Esophagus squamous epithelium (tissue), 5 donors: ENCODE results near the gene FAAP100. TPM values are rescaled to one million over a fixed set of nuclear protein-coding genes. Genes with fewer than 3 reads are reported as not detected.
"Not testable (repeated sequence)": the region's sequence is repeated elsewhere in the genome, so short reads cannot be mapped to it uniquely, and the experiment has no call there.

Source experiments
- DNase-seq: peaks from one replicate; lab custom pipeline; 2025; lab: John Stamatoyannopoulos, UW
- H3K27ac ChIP-seq, 4 donors: fragments of 200-600 bp; sonication (generic); one replicate each; pipeline ENCODE4 v1.5.1; 2016 to 2019; ENCODE audit warnings: mild to moderate bottlenecking in 1 of 4
- H3K27me3 ChIP-seq, 4 donors: fragments of 200-600 bp; sonication (generic); 1 replicate in 3 of 4; 2 replicates in 1 of 4; pipeline versions ENCODE4 v1.5.1 to v1.6.0; 2017 to 2021; ENCODE audit warnings: antibody characterized with exemption in 1 of 4
- H3K36me3 ChIP-seq, 3 donors: fragments of 200-600 bp; sonication (generic); one replicate each; pipeline ENCODE4 v1.5.1; 2016 to 2019
- H3K4me1 ChIP-seq, 3 donors: fragments of 200-600 bp; sonication (generic); one replicate each; pipeline ENCODE4 v1.5.1; 2017 to 2019
- H3K4me3 ChIP-seq, 4 donors: fragments of 200-600 bp; sonication (generic); 1 replicate in 3 of 4; 2 replicates in 1 of 4; pipeline ENCODE4 v1.5.1; 2016 to 2019; ENCODE audit warnings: mild to moderate bottlenecking in 2 of 4, moderate library complexity in 1 of 4
- H3K9me3 ChIP-seq, 3 donors: fragments of 200-600 bp; sonication (generic); one replicate each; pipeline ENCODE4 v1.5.1; 2016 to 2019
- POLR2A ChIP-seq, 4 donors: fragments of 450-650 bp; IDR thresholded peaks; one replicate each; pipeline ENCODE4 v1.6.1; 2017; ENCODE audit warnings: antibody characterized with exemption in 4 of 4, mild to moderate bottlenecking in 4 of 4, moderate library complexity in 3 of 4
- WGBS, 2 donors: methylation state at CpG; one replicate each; pipeline ENCODE4 v1.1.5; 2018; 5-methylcytosine and 5-hydroxymethylcytosine counted together
- intact Hi-C: fragments of 100-400 bp; cut with DNase I; formaldehyde crosslinking; loops from one replicate; pipeline ENCODE4 v1.15.0; 2022
- total RNA-seq, 4 donors: library from RNA; depleted of rRNA; stranded (reverse); fragments of >200 nt; gene quantifications; one replicate each; pipeline ENCODE4 v1.1.0, GENCODE V29; 2016
- TF ChIP-seq, protein P1 (sequence below), 6 experiments: fragments of 450-650 bp in 4 of 6; fragments of 200-600 bp in 2 of 6; sonication (generic) in 2 of 6; IDR thresholded peaks; one replicate each; pipeline ENCODE4 v1.5.1; 2016 to 2019; ENCODE audit warnings: antibody characterized with exemption in 6 of 6, mild to moderate bottlenecking in 4 of 6, moderate library complexity in 4 of 6
- donor health status: DM: yes; HTN: yes; CAD: no.

FAAP100 gene
- total RNA-seq, 4 donors from 2014 or later: 17.3 to 32.2 (median 26.1) TPM

DNA sequence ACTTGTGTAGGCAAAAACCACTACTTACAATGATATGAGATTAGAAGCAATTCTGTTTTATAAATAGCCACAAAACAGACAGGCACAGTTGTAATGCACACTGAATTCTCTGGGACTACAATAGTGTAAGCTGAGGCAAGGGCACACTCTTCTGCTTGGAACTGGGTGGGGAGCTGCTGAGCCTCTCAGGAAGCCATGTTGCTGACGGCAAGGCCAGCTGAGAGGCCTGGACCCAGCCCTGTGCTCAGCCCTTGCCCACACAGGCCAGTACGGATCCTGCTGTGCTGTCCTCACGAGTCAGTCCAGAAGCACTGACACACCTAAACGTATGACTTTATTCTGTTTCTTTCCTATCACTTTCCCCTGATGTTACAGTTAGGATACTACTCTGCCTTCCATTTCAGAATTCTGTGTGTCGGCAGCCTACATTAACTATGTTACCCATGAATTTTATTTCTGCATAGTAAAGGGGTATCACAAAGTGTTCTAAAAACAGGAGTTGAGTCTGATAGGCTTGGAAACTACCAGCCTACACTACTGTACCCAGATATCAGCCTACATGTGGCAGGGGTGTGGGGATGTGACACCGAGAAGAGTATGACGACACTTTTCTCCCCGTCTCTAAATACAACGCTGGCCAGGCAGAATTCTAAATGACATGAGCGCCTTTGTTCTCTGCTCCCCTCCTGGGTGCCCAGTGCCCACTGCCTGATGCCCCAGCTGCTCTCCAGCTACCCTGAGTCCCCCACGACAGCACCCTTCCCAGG is 41.1 kb upstream of the FAAP100 start:
- H3K27ac ChIP-seq: no peak overlapping the region
- intact Hi-C loops: loop anchor here (10.0 kb wide), 1 partner anchor 328 kb away; no protein-coding TSS in a partner anchor
- H3K27me3 ChIP-seq: no peaks in the 10 kb centered on the region
- H3K4me3 ChIP-seq: no peak overlapping the region
- H3K4me1 ChIP-seq: peaks cover 0 to 7% (median 3%) of the 10 kb centered on the region in 3 donors
- H3K36me3 ChIP-seq: peaks cover 30 to 100% (median 81%) of the 10 kb centered on the region in 3 donors
- no peak for DNase-seq
- H3K9me3 ChIP-seq: no peaks in the 10 kb centered on the region
- TF ChIP-seq, protein P1, sequence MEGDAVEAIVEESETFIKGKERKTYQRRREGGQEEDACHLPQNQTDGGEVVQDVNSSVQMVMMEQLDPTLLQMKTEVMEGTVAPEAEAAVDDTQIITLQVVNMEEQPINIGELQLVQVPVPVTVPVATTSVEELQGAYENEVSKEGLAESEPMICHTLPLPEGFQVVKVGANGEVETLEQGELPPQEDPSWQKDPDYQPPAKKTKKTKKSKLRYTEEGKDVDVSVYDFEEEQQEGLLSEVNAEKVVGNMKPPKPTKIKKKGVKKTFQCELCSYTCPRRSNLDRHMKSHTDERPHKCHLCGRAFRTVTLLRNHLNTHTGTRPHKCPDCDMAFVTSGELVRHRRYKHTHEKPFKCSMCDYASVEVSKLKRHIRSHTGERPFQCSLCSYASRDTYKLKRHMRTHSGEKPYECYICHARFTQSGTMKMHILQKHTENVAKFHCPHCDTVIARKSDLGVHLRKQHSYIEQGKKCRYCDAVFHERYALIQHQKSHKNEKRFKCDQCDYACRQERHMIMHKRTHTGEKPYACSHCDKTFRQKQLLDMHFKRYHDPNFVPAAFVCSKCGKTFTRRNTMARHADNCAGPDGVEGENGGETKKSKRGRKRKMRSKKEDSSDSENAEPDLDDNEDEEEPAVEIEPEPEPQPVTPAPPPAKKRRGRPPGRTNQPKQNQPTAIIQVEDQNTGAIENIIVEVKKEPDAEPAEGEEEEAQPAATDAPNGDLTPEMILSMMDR (IDR thresholded peaks at IDR 0.05): no peak
- TF ChIP-seq POLR2A (IDR thresholded peaks at IDR 0.05): no peak
- 82 to 86% methylated on average over 9 to 11 of the region's 11 CpGs for WGBS, 2 donors

DNA sequence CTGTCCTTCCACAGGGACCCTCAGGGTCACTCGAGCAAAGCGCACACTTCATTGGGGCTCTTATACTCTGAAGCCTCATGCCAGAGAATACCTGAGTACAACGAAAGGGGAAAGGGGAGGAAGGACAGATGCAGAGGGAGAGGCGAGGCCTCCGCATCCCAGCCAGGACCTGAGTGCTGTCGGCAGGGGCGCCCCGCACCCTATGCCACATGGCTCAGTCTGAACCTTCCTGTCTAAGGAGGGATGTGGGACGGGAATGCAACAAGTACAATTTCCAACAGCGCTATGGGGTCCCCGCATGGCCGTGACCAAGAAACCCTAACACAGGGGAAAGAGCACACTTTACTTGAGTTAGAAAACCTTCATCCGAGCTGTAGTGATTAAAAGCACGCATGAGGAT is 39.8 kb upstream of the FAAP100 start:
- Histone ChIP-seq H3K4me1 (no peaks in the 10 kb centered on the region), H3K4me3 (no peak overlapping the region), H3K36me3 (peaks cover 28 to 100% (median 75%) of the 10 kb centered on the region in 3 donors), H3K27me3 (no peaks in the 10 kb centered on the region), H3K9me3 (no peaks in the 10 kb centered on the region), H3K27ac (no peak overlapping the region)
- intact Hi-C loops: loop anchor here (10.0 kb wide), 1 partner anchor 327 kb away; no protein-coding TSS in a partner anchor
- TF ChIP-seq, protein P1 (IDR thresholded peaks at IDR 0.05): no peak
- TF ChIP-seq POLR2A (IDR thresholded peaks at IDR 0.05): no peak
- no peak for DNase-seq
- 91 to 92% methylated on average over 14 of the region's 14 CpGs for WGBS, 2 donors

DNA sequence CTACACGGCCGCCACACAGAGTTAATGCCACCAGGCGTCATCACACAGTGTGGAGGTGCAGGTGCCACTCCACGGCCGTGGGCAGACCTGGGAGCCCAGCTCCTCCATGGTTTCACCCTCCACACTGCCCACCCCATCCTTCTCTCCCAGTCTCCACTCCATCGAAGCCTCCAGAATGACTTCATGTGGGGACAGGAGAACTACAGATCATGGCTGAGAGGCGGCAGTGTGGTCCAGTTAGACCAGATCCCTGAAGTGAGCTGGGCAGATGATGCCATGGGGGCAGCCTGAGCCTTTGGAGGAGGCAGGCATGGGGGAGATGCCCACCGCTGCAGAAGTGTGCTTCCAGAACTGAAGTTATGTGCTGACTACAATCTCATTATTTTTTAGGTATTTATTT is 38.0 kb upstream of the FAAP100 start:
- no peak for DNase-seq
- Histone ChIP-seq H3K27me3 (no peaks in the 10 kb centered on the region), H3K36me3 (peaks cover 25 to 100% (median 76%) of the 10 kb centered on the region in 3 donors), H3K9me3 (no peaks in the 10 kb centered on the region), H3K4me3 (no peak overlapping the region), H3K27ac (no peak overlapping the region), H3K4me1 (no peaks in the 10 kb centered on the region)
- intact Hi-C loops: loop anchor here (10.0 kb wide), 1 partner anchor 325 kb away; no protein-coding TSS in a partner anchor
- TF ChIP-seq, protein P1 (IDR thresholded peaks at IDR 0.05): no peak
- no peak for TF ChIP-seq POLR2A (IDR thresholded peaks at IDR 0.05)
- WGBS, 2 donors: 83% methylated on average over 7 to 8 of the region's 8 CpGs

DNA sequence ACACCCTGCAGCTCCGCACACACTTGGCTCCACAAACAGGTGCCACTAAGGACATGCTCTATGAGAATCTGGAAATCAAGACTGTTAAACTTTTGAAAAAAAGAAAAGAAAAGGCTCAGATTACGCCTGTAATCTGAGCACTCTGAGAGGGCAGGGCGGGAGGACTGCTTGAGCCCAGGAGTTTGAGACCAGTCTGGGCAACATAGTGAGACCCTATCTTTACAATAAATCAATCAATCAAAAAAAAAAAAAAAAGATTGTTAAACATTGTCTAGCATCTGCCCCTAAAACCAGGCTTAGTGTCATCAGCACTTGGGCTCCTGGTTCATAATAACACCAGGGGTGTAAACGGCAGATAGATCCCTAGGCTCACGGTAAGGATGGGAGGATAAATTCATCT is 37.5 kb upstream of the FAAP100 start:
- Histone ChIP-seq H3K9me3 (no peaks in the 10 kb centered on the region), H3K4me1 (no peaks in the 10 kb centered on the region), H3K27ac (no peak overlapping the region), H3K4me3 (no peak overlapping the region), H3K36me3 (peaks cover 23 to 100% (median 78%) of the 10 kb centered on the region in 3 donors), H3K27me3 (no peaks in the 10 kb centered on the region)
- intact Hi-C loops: loop anchor here (10.0 kb wide), 1 partner anchor 325 kb away; no protein-coding TSS in a partner anchor
- WGBS, 2 donors: 94 to 97% methylated on average over 5 of the region's 5 CpGs
- TF ChIP-seq, protein P1 (IDR thresholded peaks at IDR 0.05): no peak
- no peak for TF ChIP-seq POLR2A (IDR thresholded peaks at IDR 0.05)
- no peak for DNase-seq

DNA sequence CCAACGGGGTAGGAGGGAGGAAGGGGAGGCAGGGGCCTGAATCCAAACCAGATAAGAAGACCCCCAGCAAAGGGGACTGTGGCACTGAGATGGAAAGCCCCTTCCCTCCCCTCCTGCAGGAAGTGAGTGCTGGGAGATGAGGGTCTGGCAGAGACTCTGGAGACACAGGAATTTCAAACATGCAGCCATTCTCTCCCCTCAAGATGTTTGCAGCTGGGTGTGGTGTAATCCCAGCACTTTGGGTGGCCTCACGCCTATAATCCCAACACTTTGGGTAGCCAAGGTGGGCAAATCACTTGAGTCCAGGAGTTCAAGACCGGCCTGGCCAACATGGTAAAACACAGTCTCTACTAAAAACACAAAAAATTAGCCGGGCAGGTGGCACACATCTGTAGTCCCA is 33.9 kb upstream of the FAAP100 start:
- intact Hi-C loops: no loop called here
- Histone ChIP-seq H3K36me3 (peaks cover 18 to 99% (median 70%) of the 10 kb centered on the region in 3 donors), H3K27ac (no peak overlapping the region), H3K4me3 (no peak overlapping the region), H3K4me1 (no peaks in the 10 kb centered on the region), H3K9me3 (no peaks in the 10 kb centered on the region), H3K27me3 (no peaks in the 10 kb centered on the region)
- WGBS, 2 donors: 87 to 100% methylated on average over 1 to 4 of the region's 4 CpGs
- no peak for DNase-seq
- TF ChIP-seq, protein P1 (IDR thresholded peaks at IDR 0.05): no peak
- TF ChIP-seq POLR2A (IDR thresholded peaks at IDR 0.05): no peak

DNA sequence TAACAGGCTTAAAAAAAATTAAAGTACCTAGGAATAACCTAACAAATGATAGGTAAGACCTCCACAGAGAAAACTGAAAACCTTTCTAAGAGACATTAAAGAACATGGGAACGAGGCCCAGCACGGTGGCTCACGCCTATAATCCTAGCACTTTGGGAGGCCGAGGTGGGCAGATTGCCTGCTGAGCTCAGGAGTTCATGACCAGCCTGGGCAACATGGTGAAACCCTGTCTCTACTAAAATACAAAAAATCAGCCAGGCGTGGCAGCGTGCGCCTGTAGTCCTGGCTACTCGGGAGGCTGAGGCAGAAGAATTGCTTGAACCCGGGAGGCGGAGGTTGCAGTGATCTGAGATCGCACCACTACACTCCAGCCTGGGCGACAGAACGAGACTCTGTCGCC is 32.6 kb upstream of the FAAP100 start:
- H3K36me3 ChIP-seq: peaks cover 25 to 98% (median 62%) of the 10 kb centered on the region in 3 donors
- H3K27me3 ChIP-seq, H3K9me3 ChIP-seq, intact Hi-C loops, H3K27ac ChIP-seq, H3K4me1 ChIP-seq, H3K4me3 ChIP-seq, DNase-seq: not testable (repeated sequence)
- 96 to 100% methylated on average over 4 to 13 of the region's 14 CpGs for WGBS, 2 donors
